ENCODE results near the gene RAB3A. TPM values are rescaled to one million over a fixed set of nuclear protein-coding genes. Genes with fewer than 3 reads are reported as not detected.

RAB3A gene
- total RNA-seq, 2 donors from 2014 or later, result 8.9 to 9.8 TPM

DNA sequence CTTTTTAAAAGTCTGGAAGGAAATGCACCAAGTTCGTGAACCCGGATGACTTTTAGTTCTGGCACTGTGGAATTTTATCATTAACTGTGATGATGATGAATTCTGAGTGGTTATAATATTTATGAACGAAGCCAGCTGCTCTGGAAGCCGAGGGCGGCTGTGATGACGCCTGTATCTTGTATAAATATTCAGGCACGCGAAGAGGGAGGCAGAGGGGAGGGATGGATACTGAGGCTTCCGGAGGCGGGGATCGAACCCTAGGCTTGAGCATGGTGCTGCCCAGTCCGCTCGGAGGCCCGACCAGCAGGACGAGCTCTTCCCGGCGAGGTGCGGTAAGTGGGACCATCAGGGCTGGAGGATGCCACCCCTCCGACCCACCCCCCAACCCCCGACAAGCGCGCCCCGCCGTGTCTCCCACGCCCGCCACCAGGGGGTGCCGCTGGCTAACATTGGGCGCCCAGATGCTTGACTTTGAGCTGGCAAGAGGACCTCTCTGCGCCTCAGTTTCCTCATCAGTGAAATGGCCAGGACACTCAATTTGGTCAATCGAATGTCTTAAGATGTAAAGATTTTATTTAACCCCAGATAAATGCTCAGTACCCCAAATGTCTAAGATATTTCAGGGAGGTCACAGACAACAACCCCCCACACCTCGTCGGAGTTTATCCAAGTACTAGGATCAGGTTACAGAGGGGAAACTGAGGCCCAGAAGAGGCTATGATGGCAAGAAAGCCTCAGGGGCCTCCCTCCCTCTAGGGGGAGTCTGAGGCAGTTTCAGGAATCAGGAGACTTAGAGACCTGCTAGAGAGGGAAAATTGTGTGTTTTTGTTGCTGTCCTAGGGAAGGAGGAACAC lies 4.5 kb upstream of the RAB3A start:
- Mint-ChIP-seq H3K27ac (no peak overlapping the region), H3K9me3 (no peaks in the 10 kb centered on the region), H3K36me3 (peaks cover 0 to 5% of the 10 kb centered on the region in 2 donors)
- DNase-seq (ENCODE audit: low spot score in 2 of 2) (peak in 1 of 2 donors; percentile 82), ATAC-seq (no peak)

DNA sequence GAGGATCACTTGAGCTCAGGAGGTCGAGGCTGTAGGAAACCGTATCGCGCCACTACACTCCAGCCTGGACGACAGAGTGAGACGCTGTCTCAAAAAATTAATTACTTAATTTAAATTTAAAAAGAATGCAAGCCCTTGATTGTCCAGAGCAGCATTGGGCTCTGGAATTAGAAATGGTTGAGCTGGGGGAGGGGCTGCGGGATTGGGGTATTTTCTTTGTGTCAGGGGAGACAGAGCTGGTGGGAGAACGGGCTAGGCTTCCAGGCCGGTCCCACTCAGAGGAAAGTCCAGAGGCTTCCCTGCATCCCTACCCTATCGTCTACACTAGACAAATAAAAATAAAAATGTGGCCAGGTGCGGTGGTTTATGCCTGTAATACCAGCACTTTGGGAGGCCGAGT lies 2.2 kb upstream of the RAB3A start:
- DNase-seq (ENCODE audit: low spot score in 2 of 2) (no peak), ATAC-seq (no peak)
- H3K36me3 Mint-ChIP-seq, result peaks cover 9 to 20% of the 10 kb centered on the region in 2 donors
- no peak overlapping the region for H3K27ac Mint-ChIP-seq
- no peaks in the 10 kb centered on the region for H3K9me3 Mint-ChIP-seq

DNA sequence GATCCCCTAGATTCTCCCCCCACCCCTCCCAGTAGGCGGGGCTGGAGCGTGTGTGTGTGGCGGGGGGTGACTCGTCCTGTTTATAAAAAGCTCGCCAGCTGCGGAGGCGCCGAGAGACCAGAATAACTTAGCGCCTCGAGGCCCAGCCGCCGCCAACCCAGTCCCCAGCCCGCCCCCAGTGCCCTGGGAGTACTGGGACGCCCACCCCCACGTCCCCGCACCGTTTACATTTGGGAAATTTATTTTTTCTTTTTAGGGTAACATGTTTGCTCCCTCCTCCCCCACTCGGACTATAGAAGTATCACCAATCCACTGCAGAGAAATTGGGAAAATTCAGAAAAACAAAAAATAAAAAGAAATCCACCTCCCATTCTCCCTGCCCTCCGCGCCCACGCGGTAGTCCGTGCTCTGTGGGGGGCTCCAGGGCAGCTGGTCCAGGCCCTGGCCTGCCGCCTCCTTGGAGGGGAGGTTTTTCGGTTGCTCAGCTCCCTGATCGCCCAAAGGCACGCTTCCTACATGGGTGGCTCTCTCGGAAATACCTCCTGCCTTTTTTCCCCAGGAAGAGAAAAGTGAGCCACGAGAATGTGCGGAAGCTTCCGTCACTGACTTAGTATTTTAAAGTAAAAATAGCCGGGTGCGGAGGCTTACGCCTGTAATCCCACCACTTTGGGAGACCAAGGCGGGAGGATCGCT lies 1.5 kb upstream of the RAB3A start:
- Mint-ChIP-seq H3K36me3 (peaks cover 9 to 20% of the 10 kb centered on the region in 2 donors), H3K9me3 (no peaks in the 10 kb centered on the region), H3K27ac (peak overlapping the region in 1 of 2 donors; percentile 77)
- ATAC-seq (no peak), DNase-seq (ENCODE audit: low spot score in 2 of 2) (peak; percentile 66 to 69)

DNA sequence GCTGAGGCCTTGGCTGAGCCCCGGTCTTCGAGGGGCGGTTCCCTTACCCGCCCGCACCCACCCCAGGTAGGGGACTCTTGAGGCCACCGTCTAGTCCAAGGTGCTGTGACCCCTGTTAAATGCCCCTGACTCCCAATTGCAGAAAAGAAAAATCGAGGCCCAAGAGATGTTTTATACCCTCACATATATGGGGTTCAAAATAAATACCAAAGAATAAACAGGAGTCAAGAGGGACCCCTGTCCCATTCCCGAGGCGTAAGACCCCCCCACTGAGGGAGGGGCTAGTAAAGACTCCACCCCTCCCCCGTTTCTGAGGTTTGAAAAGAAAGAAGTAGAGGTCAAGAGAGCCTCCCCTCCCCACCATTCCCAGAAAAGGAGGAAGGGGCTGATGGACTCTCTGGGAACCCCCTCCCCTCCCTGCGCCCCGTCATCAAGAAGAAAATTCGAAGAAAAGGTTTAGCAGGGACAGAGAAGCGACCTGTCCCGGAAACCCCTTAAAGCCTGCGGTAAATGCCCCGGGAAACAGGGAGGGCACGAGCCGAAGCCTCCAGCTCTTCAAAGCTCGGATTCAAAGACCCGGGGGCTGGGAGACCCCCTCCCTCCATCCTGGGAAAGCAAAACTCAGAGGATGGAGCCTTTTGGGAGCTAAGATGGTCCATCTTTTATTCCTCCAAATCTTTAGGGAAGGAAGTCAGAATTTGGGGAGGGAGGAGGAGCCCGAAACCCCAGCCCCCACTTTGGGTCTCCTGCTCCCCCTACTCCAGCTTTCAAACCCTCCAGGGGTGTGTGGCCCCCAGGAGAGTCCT lies 755 bp upstream of the RAB3A start:
- H3K9me3 Mint-ChIP-seq, result no peaks in the 10 kb centered on the region
- ATAC-seq (peak; percentile 1 to 25), DNase-seq (ENCODE audit: low spot score in 2 of 2) (peak in 1 of 2 donors; percentile 76)
- H3K36me3 Mint-ChIP-seq, result peaks cover 9 to 20% of the 10 kb centered on the region in 2 donors
- H3K27ac Mint-ChIP-seq, result peak overlapping the region; percentile 77 to 91

DNA sequence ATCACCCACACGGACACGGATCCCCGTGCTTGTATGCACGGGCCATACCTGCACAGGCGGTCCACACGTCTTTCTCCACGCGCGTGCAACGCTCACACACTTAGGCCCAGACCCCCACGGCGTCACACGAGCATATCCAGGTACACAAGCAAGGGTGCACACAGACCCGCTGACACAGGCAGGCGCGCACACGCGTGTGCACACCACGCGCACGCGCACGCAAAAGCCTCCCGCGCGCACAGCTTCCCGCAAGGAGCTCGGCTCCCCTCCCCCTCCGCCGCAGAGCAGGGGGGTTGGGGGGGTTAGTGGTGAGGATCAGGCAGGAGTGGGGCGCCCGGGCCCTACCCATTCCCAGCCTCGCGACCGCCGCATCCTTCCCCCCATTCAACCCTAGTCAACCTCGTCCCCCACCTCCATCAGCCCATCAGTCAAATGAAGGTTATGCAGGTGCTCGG lies 407 bp downstream of the RAB3A start:
- DNase-seq (ENCODE audit: low spot score in 2 of 2) (no peak), ATAC-seq (no peak)
- Mint-ChIP-seq H3K27ac (peak overlapping the region; percentile 4 to 74), H3K9me3 (no peaks in the 10 kb centered on the region), H3K36me3 (peaks cover 9 to 20% of the 10 kb centered on the region in 2 donors)

DNA sequence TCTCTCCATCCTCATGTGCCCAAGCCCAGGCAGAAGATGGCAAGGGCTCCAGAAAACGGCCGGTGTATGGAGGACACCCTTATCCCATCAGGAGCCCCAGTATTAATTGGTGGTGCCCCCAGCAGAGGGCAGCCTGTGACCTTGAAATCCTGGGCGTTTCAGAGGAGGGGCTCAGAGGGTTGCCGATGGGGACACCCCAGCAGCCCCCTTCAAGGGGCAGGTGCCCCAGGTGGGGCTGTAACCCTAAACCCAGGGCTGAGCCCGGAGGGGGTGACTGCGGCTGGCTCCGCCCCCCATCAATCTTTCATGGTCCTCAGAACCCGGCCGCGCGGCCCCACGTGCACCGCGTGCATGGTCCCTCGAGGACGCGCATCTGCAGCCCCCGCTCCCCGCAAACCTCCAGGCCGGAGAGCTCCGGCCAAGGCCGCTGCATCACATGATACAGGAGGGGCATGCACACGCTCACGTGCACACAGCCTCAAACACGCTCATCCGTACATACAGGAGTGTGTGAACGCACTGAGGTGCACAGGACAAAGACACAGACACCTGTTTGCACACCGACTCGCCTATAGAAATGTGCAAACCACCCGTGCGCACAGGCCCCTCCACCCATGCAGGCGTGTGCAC lies 949 bp downstream of the RAB3A start:
- peak in 1 of 2 donors; percentile 39 for DNase-seq (ENCODE audit: low spot score in 2 of 2)
- Mint-ChIP-seq H3K36me3 (peaks cover 9 to 20% of the 10 kb centered on the region in 2 donors), H3K9me3 (no peaks in the 10 kb centered on the region), H3K27ac (peak overlapping the region; percentile 4 to 74)
- no peak for ATAC-seq

DNA sequence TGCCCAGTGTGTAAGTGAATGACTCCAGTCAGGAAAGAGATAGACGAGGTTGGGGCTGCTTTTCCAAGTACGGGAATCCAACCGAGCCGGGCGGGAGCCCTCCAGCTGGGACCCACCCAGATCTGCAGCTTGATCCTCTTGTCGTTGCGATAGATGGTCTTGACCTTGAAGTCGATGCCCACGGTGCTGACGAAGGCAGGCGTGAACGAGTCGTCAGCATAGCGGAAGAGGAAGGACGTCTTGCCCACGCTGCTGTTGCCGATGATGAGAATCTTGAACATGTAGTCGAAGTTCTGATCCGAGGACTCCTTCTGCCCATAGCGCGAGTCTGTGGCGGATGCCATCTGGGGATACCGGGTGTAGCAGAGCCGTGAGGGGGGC lies 1.5 kb downstream of the RAB3A start:
- Mint-ChIP-seq H3K27ac (no peak overlapping the region), H3K9me3 (no peaks in the 10 kb centered on the region), H3K36me3 (peaks cover 9 to 20% of the 10 kb centered on the region in 2 donors)
- DNase-seq (ENCODE audit: low spot score in 2 of 2) (no peak), ATAC-seq (no peak)

DNA sequence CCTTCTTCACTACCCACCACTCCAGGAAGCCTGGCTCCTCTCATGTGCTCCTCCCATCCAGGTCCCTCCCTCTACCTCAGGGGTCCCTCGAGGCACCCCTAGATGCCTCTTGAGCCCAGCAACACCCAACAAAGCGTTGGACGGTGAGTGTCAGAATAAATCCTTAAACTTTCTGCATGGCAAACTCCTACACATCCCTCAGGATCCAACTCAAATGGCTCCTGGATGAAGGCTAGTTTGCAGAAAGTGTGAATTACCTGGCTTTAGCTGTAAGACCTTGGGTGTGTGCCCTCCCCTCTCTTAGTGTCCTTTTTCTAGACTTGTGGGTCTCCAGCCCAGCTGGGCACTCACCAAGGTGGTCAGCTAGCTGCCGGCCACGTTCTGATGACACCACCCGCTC lies 5.5 kb downstream of the RAB3A start:
- Mint-ChIP-seq H3K36me3 (peaks cover 9 to 15% of the 10 kb centered on the region in 2 donors), H3K9me3 (no peaks in the 10 kb centered on the region), H3K27ac (no peak overlapping the region)
- DNase-seq (ENCODE audit: low spot score in 2 of 2), result no peak
- ATAC-seq, result no peak

DNA sequence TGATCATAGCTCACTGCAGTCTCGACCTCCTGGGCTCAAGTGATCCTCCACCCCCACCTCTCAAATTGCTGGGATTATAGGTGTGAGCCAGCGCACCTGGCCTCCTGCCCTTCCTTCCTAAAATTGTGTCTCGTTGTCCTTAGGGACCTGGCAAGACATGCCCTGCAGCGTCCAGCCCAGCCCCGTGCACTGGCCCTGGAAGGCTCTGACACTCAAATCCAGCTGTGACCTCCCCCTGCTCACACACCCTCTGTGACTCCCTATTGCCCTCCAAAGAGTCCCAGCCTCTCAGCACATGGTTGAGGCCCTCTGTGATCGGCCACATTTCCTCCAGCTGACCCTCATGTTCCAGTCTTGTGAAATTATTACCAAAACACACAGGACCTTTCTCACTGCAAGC lies 5.9 kb downstream of the RAB3A start:
- H3K9me3 Mint-ChIP-seq, result no peaks in the 10 kb centered on the region
- no peak for DNase-seq (ENCODE audit: low spot score in 2 of 2)
- peaks cover 9 to 11% of the 10 kb centered on the region in 2 donors for H3K36me3 Mint-ChIP-seq
- H3K27ac Mint-ChIP-seq, result no peak overlapping the region
- no peak for ATAC-seq

DNA sequence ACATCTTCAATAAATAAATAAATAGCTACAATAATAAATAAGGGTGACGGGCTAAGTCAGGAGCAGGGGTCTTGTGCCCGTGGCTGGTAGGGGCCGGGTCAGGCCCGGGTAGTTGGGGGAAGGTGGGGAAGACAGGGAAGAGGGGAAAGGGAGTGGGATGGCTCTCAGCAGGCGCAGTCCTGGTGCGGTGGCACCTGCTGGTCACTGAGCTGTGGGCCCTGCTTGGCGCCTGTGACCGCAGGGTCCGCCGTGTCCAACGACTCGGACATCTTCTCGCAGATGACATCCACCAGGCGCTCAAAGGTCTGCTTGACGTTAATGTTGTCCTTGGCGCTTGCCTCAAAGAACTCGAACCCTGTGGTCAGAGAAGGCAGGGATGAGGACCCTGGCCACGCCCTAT lies 6.5 kb downstream of the RAB3A start:
- Mint-ChIP-seq H3K36me3 (peaks cover 8% of the 10 kb centered on the region in 2 donors), H3K9me3 (no peaks in the 10 kb centered on the region), H3K27ac (no peak overlapping the region)
- ATAC-seq (no peak), DNase-seq (ENCODE audit: low spot score in 2 of 2) (no peak)

DNA sequence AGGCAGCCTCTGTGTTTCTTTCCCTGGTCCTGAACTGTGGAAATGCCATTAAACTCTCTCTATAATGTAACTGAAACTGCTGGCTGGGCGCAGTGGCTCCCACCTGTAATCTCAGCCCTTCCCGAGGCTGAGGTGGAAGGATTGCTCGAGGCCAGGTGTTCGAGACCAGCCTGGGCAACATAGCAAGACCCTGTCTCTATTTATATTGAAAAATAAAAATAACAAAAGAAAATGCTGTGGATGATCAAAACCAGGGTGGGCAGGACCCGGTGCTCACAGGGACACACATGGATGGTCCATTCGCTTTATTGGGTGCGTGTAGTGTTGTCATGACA lies 7.4 kb downstream of the RAB3A start:
- ATAC-seq (no peak), DNase-seq (ENCODE audit: low spot score in 2 of 2) (no peak)
- no peaks in the 10 kb centered on the region for H3K36me3 Mint-ChIP-seq
- no peaks in the 10 kb centered on the region for H3K9me3 Mint-ChIP-seq
- H3K27ac Mint-ChIP-seq, result no peak overlapping the region

DNA sequence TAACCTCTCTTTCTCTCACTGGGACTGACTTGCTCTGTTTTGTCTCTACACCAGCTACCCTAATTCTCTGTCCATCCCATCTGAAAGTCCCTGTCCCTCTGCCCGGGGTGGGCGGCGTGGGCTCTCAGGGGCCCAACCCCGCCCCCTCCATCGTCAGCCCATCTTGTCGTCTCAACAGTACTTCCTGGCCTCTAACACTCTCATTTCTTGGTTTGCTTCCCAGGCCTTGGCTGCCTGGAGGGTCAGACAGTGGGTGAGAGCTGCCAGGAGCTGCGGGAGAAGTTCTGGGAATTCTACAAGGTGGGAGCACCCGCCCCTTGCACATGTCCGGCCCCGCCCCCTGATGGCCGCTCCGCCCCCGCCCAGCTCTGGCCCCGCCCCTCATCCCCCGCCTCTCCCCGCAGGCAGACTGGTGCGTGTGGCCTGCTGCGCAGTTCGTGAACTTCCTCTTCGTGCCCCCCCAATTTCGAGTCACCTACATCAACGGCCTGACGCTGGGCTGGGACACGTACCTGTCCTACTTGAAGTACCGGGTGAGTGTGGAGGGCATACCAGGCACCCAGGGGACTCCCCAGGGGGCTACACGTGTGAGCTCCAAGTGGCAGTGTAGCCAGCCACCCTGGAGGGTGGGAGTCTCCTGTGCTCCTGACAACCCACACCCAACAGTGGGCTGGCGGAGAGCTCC lies 9.1 kb downstream of the RAB3A start:
- DNase-seq (ENCODE audit: low spot score in 2 of 2) (peak in 1 of 2 donors; percentile 46), ATAC-seq (no peak)
- peak overlapping the region; percentile 59 to 89 for H3K27ac Mint-ChIP-seq
- H3K36me3 Mint-ChIP-seq, result no peaks in the 10 kb centered on the region
- H3K9me3 Mint-ChIP-seq, result no peaks in the 10 kb centered on the region

DNA sequence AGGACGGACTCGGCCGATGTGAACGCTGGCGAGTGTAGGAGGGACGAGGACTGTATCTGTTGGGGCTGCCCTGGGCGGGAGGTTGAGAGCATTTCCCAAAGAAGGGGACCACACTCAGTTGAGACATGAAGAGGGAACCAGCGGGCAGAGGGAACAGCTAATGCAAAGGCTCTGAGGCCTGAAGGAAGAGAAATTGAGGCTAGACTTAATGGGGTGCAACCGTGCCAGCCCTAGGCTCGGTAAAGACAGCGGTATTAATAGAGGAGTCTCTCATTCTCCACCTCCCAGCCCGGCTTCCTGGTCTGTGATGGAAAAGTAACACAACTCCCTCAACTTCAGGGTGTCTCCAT lies 9.7 kb downstream of the RAB3A start:
- DNase-seq (ENCODE audit: low spot score in 2 of 2), result no peak
- no peaks in the 10 kb centered on the region for H3K9me3 Mint-ChIP-seq
- H3K36me3 Mint-ChIP-seq, result no peaks in the 10 kb centered on the region
- H3K27ac Mint-ChIP-seq, result peak overlapping the region; percentile 77 to 89
- no peak for ATAC-seq

DNA sequence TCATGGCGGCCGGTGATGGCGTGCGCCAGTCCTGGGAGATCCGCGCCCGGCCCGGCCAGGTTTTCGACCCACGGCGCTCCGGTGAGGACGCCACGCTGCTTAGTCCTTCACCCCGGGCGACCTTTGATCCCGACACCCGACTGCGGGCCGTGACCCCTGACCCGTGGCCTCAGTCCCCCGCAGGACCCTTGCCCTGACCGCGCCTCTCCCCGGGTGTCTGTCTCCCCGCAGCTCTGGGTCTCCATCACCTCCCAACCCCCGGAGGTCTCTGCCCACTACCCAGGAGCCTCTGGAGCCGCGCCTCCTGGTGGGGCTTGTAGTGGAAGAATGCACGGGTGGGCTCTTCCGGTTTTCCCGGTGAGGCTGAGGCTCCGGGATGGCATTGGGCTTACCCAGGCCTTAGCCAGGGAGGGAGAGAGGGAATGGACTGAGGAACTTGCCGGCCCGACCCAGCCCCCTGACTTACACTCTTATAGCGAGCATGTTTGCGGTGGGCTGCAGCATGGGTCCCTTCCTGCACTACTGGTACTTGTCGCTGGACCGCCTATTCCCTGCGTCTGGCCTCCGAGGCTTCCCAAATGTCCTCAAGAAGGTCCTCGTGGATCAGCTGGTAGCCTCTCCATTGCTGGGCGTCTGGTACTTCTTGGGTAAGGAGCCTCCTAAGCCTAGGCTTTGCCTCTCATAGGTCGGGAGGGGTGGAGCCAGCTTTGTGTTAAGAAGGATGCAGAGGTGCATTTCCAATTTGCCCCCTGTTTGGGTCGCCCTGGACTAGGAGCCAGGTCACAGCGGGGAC lies 10.3 kb downstream of the RAB3A start:
- DNase-seq (ENCODE audit: low spot score in 2 of 2) (peak in 1 of 2 donors; percentile 19), ATAC-seq (no peak)
- Mint-ChIP-seq H3K9me3 (no peaks in the 10 kb centered on the region), H3K36me3 (no peaks in the 10 kb centered on the region), H3K27ac (peak overlapping the region; percentile 84 to 89)

DNA sequence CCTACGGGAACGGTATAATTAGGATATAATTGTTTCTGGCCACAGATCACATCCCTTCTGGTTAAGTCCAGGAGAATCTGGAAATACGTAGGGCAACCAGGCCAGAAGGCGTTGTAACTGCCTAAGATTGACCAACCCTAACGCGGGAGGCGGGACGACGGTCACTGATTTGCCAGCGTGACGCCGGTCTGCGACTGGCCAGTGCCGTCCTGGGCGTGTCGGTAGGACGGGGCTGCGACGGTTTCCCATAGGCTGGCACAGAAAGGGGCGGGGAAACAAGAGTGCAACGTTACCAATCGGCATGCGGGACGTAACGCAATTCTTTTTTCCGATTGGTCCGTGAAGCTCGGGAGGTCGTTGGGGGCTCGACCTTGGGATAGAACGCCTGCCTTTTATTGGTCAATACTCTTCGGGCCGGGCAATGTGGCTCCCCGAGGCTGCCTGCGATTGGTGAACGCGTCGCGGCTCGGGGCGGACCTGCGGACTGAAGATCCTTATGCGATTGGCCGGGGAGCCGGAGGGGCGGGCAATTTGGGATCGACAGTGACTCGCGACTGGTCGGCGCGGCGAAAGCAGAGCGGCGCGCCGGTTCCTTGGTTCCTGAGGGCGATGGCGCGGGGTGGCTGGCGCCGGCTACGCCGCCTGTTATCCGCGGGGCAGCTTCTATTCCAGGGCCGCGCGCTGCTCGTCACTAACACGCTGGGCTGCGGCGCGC lies 11.0 kb downstream of the RAB3A start, which contains the start of gene MPV17L2:
Gene MPV17L2 (plus strand): TSS at position 546 of the 715 bp plus-strand sequence. CDS start 64 bp downstream, at position 610.
- Mint-ChIP-seq H3K9me3 (no peaks in the 10 kb centered on the region), H3K27ac (peak within 1 kb of the TSS; percentile 84 to 89), H3K36me3 (no peaks in the 10 kb centered on the region)
- DNase-seq (ENCODE audit: low spot score in 2 of 2) (peak; percentile 96 to 99), ATAC-seq (peak; percentile 92 to 93)
